Fibroblast of lung (primary cell): ENCODE measurements around the gene OR10H5. TPM values are rescaled to one million over a fixed set of nuclear protein-coding genes. Genes with fewer than 3 reads are reported as not detected.

Experiments used
- DNase-seq, 2 donors: peaks; one replicate each; pipeline versions ENCODE4 v3.0.0 to v3.0.0-alpha.2; 2010; ENCODE audit warnings: low read depth in 2 of 2
- H2AFZ ChIP-seq: 2 replicates; pipeline ENCODE4 v1.5.1; 2012; ENCODE audit warnings: low read length, control low read depth, inconsistent platforms
- H3K27ac ChIP-seq: 2 replicates; pipeline ENCODE4 v1.5.1; 2011; ENCODE audit warnings: low read length, control low read depth; ENCODE audit not compliant: insufficient read depth
- H3K27me3 ChIP-seq: 2 replicates; pipeline ENCODE4 v1.5.1; 2011; ENCODE audit warnings: mild to moderate bottlenecking, low read length; ENCODE audit not compliant: control insufficient read depth, insufficient read depth
- H3K36me3 ChIP-seq: 2 replicates; pipeline ENCODE4 v1.5.1; 2011; ENCODE audit warnings: low read length; ENCODE audit not compliant: control insufficient read depth, insufficient read depth
- H3K4me1 ChIP-seq: 2 replicates; pipeline ENCODE4 v1.5.1; 2011; ENCODE audit warnings: low read length; ENCODE audit not compliant: control insufficient read depth, insufficient read depth; ENCODE audit errors: extremely low read depth
- H3K4me2 ChIP-seq: 2 replicates; pipeline ENCODE4 v1.5.1; 2011; ENCODE audit warnings: low read length, control low read depth; ENCODE audit not compliant: insufficient read depth; ENCODE audit errors: extremely low read depth
- H3K4me3 ChIP-seq, 4 experiments: fragments of 200-600 bp in 1 of 4; sonication (generic) in 1 of 4; replicated peaks in 1 of 4; 2 replicates each; pipeline ENCODE4 v1.5.1; 2011 to 2016; ENCODE audit warnings: low read length in 4 of 4, low read depth in 3 of 4, mild to moderate bottlenecking in 3 of 4, control low read depth in 2 of 4, inconsistent platforms in 1 of 4, mixed read lengths in 1 of 4; ENCODE audit not compliant: insufficient read depth in 1 of 4; ENCODE audit errors: control extremely low read depth in 1 of 4
- H3K79me2 ChIP-seq: 2 replicates; pipeline ENCODE4 v1.5.1; 2012; ENCODE audit warnings: mild to moderate bottlenecking, low read length, inconsistent platforms; ENCODE audit not compliant: control insufficient read depth, insufficient read depth
- H3K9ac ChIP-seq: 2 replicates; pipeline ENCODE4 v1.5.1; 2011; ENCODE audit warnings: mild to moderate bottlenecking, low read length, control low read depth; ENCODE audit not compliant: insufficient read depth
- H3K9me3 ChIP-seq: 2 replicates; pipeline ENCODE4 v1.5.1; 2012; ENCODE audit warnings: low read depth, low read length; ENCODE audit not compliant: control insufficient read depth, insufficient read depth
- H4K20me1 ChIP-seq: 2 replicates; pipeline ENCODE4 v1.5.1; 2011; ENCODE audit warnings: low read length; ENCODE audit not compliant: control insufficient read depth, insufficient read depth; ENCODE audit errors: extremely low read depth
- EZH2 ChIP-seq: IDR thresholded peaks from 2 replicates; pipeline ENCODE4 v1.5.1; 2012; ENCODE audit warnings: low read length, control low read depth, mild to moderate bottlenecking; ENCODE audit errors: missing control alignments
- polyA plus RNA-seq, 2 donors: library from polyadenylated mRNA; depleted of rRNA in 1 of 2; stranded (reverse) in 1 of 2; unstranded in 1 of 2; fragments of >200 nt; gene quantifications; 2 replicates each; pipeline ENCODE4 v1.2.1, GENCODE V29; 2011 to 2012; ENCODE audit warnings: missing spikeins in 1 of 2
- total RNA-seq: library from RNA; depleted of rRNA; stranded (reverse); fragments of >200 nt; gene quantifications from 2 replicates; pipeline ENCODE4 v1.2.1, GENCODE V29; 2014
- TF ChIP-seq, protein P1 (sequence below), 2 donors: IDR thresholded peaks in 1 of 2; conservative IDR thresholded peaks in 1 of 2; 1 replicate in 1 of 2; 2 replicates in 1 of 2; pipeline ENCODE4 v1.5.1; 2011 to 2012; ENCODE audit warnings: low read length in 2 of 2, control low read depth in 1 of 2, inconsistent platforms in 1 of 2, low read depth in 1 of 2, mild to moderate bottlenecking in 1 of 2

The OR10H5 gene
- total and polyA plus RNA-seq, 2 donors (not counting 1 experiment from before 2014, with no cell fraction given) = not detected

DNA sequence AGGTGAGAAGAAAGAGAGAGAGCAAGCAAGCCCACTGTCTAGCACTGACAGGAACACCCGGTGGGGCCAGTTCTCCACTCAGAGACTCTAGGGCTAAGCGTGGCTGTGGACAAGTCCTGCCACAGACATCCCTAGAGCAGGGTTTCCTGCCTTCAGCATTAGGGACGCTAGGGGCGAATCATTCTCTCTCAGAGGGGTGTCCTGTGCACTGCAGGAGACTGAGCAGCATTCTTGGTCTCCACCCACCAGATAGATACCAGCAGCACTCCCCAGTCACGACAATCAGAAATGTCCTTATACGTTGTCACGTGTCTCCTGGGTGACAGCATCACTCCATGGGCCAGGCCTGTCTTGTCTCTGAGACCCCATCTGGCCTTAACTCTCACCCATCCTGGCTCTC is 26.5 kb downstream of the OR10H5 start:
- no peak overlapping the region for H3K27ac ChIP-seq
- DNase-seq = no peak
- no peaks in the 10 kb centered on the region for H3K4me1 ChIP-seq
- H3K79me2 ChIP-seq = no peaks in the 10 kb centered on the region
- no peak overlapping the region for H3K9ac ChIP-seq
- H3K4me3 ChIP-seq = no peak overlapping the region
- no peaks in the 10 kb centered on the region for H3K36me3 ChIP-seq
- no peaks in the 10 kb centered on the region for H4K20me1 ChIP-seq
- H2AFZ ChIP-seq = no peak overlapping the region
- no peaks in the 10 kb centered on the region for H3K9me3 ChIP-seq
- no peak overlapping the region for H3K4me2 ChIP-seq
- no peaks in the 10 kb centered on the region for H3K27me3 ChIP-seq
- TF ChIP-seq, protein P1, sequence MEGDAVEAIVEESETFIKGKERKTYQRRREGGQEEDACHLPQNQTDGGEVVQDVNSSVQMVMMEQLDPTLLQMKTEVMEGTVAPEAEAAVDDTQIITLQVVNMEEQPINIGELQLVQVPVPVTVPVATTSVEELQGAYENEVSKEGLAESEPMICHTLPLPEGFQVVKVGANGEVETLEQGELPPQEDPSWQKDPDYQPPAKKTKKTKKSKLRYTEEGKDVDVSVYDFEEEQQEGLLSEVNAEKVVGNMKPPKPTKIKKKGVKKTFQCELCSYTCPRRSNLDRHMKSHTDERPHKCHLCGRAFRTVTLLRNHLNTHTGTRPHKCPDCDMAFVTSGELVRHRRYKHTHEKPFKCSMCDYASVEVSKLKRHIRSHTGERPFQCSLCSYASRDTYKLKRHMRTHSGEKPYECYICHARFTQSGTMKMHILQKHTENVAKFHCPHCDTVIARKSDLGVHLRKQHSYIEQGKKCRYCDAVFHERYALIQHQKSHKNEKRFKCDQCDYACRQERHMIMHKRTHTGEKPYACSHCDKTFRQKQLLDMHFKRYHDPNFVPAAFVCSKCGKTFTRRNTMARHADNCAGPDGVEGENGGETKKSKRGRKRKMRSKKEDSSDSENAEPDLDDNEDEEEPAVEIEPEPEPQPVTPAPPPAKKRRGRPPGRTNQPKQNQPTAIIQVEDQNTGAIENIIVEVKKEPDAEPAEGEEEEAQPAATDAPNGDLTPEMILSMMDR (conservative IDR thresholded peaks at IDR 0.05 in 1 of 2, IDR thresholded peaks at IDR 0.05 in 1 of 2; ENCODE audit: low read depth in 1 of 2, low read length in 2 of 2) = no peak
- no peak for TF ChIP-seq EZH2

DNA sequence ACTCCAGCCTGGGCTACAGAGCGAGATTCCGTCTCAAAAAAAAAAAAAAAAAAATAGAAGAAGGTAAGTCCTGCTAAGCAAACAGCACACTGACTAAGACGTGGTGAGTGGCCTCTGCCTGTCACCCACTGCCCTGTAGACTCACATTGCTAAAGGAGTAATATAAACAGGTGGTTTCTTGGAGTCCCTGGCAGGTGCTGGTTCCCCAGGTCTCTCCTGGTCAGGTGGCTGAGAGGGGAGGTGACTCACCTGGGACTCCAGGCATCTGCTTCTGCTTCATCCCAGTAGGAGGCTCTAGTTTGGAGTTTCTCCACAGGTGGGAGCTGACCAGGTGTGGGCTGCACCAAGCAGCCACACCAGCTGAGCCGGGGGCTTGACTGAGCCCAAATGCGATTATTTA is 27.8 kb downstream of the OR10H5 start, which contains the start of gene OR10H1:
Gene OR10H1, minus strand, starts transcription at position 359 of the 400 bp plus-strand sequence. CDS start 7,627 bp downstream, outside the sequence.
- Histone ChIP-seq H3K9me3 (no peaks in the 10 kb centered on the region), H3K36me3 (no peaks in the 10 kb centered on the region), H2AFZ (no peak within 1 kb of the TSS), H3K27ac (no peak within 1 kb of the TSS), H3K4me2 (no peak within 1 kb of the TSS), H3K79me2 (no peaks in the 10 kb centered on the region), H3K27me3 (no peaks in the 10 kb centered on the region), H3K4me1 (no peaks in the 10 kb centered on the region), H4K20me1 (no peaks in the 10 kb centered on the region), H3K4me3 (no peak within 1 kb of the TSS), H3K9ac (no peak within 1 kb of the TSS)
- DNase-seq = no peak
- TF ChIP-seq EZH2 = no peak
- TF ChIP-seq, protein P1 (conservative IDR thresholded peaks at IDR 0.05 in 1 of 2, IDR thresholded peaks at IDR 0.05 in 1 of 2; ENCODE audit: low read depth in 1 of 2, low read length in 2 of 2) = no peak

DNA sequence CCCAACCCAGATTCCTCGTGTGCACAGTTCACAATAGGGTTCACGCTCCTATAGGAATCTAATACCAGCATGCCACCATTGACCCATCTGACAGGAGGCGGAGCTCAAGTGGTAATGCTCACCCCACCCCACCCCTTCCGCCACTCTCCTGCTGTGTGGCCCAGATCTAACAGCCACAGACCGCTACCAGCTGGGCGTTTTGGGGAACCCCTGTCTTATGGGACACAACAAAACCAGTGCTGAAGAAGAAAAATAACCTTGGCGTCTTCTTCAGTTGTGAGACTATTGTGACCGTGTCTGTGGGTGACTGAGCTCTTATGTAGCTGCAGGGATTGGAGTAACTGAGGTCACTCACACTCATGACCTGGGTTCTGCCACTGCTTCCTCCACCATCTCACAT is 33.2 kb downstream of the OR10H5 start:
- H3K9me3 ChIP-seq = no peaks in the 10 kb centered on the region
- H3K4me3 ChIP-seq = no peak overlapping the region
- no peaks in the 10 kb centered on the region for H3K79me2 ChIP-seq
- H3K4me1 ChIP-seq = no peaks in the 10 kb centered on the region
- H3K4me2 ChIP-seq = no peak overlapping the region
- no peak overlapping the region for H3K27ac ChIP-seq
- H3K9ac ChIP-seq = no peak overlapping the region
- H3K27me3 ChIP-seq = no peaks in the 10 kb centered on the region
- TF ChIP-seq, protein P1 (conservative IDR thresholded peaks at IDR 0.05 in 1 of 2, IDR thresholded peaks at IDR 0.05 in 1 of 2; ENCODE audit: low read depth in 1 of 2, low read length in 2 of 2) = no peak
- TF ChIP-seq EZH2 = no peak
- H3K36me3 ChIP-seq = no peaks in the 10 kb centered on the region
- DNase-seq = no peak
- H4K20me1 ChIP-seq = no peaks in the 10 kb centered on the region
- no peak overlapping the region for H2AFZ ChIP-seq
